Measurements from ENCODE around the gene NHS. TPM values are rescaled to one million over a fixed set of nuclear protein-coding genes. Genes with fewer than 3 reads are reported as not detected.
A peak's percentile ranks its signal among the peaks of the same experiment; 100 is the strongest.
"Not testable (repeated sequence)": the region's sequence is repeated elsewhere in the genome, so short reads cannot be mapped to it uniquely, and the experiment has no call there.

The NHS gene
- total and polyA plus RNA-seq, 5 donors = 0.61 to 1.7 (median 1.6) TPM

DNA sequence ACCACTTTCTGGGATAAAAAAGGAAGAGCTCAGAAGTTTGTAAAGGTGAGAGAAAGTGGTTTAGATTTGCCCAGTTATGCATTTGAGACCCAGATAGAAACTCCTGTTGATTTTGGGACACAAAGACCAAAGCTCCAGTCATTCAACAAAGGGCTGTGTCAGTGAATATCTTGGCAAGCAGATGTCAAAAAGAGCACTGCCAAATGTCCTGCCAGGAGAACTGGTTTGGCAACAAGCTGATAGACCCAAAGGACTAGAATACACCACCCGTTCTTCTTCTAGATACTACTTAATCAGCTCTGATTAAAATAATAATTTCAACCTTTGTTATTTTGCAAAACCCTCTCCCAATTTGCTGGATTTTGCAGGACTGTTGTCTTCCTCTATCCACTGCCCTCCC lies 121.4 kb downstream of the NHS start:
- Histone ChIP-seq H3K4me1 (ENCODE audit: control insufficient read depth, insufficient read depth, low read length) (peaks cover 6% of the 10 kb centered on the region), H3K27ac (ENCODE audit: low read length) (no peak overlapping the region), H3K9me3 (ENCODE audit: control insufficient read depth, low read length) (no peaks in the 10 kb centered on the region), H3K27me3 (ENCODE audit: control insufficient read depth, insufficient read depth) (no peaks in the 10 kb centered on the region), H3K4me3 (ENCODE audit: low read length) (no peak overlapping the region)
- DNase-seq (no peak), ATAC-seq (no peak)
- WGBS = 31% methylated on average over 1 of the region's 1 CpG
- intact Hi-C loops (cut with DNase I) = no loop called here

DNA sequence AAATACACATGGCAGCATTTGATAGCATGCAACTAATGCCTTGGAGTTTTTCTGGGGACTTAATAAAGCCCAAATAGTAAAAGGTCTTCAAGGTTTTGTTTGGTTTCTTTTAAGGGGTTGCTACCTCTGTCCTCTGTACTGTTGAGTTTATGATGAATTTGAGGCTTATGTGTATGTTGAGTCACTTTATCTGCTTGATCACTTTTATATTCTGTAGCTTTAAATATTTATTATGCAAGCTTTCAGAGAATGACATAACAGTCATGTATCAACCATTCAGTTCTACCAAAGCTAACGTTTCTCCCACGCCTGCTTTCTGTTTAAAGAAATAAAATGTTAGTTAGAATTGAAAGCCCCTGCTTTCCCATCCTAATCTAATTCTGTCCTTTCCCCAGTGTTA lies 122.2 kb downstream of the NHS start:
- ATAC-seq (no peak), DNase-seq (no peak)
- Histone ChIP-seq H3K4me1 (ENCODE audit: control insufficient read depth, insufficient read depth, low read length) (peaks cover 7% of the 10 kb centered on the region), H3K27ac (ENCODE audit: low read length) (no peak overlapping the region), H3K27me3 (ENCODE audit: control insufficient read depth, insufficient read depth) (no peaks in the 10 kb centered on the region), H3K9me3 (ENCODE audit: control insufficient read depth, low read length) (no peaks in the 10 kb centered on the region), H3K4me3 (ENCODE audit: low read length) (no peak overlapping the region)
- intact Hi-C loops (cut with DNase I) = no loop called here
- WGBS = 61% methylated on average over 2 of the region's 2 CpGs

DNA sequence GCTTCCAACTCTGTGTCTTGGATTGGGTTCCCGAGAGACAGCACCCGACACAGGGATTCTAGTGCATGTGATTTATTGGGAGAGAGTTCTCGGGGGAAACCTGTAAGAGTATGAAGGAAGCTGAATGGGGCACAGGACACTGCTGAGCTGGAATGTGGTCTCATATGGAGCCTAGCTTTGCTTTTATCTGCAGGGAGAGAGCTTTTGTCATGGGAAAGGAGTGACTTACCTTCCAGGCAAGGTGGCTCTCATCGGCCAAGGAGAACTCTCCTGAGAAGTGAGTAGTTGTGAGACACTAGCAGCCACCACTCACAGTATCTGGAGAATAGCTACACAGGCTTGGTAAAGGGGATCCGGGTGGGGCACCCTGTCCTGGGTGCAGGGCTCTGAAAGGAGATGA lies 124.5 kb downstream of the NHS start:
- no peaks in the 10 kb centered on the region for H3K27me3 ChIP-seq (ENCODE audit: control insufficient read depth, insufficient read depth)
- intact Hi-C loops (cut with DNase I) = no loop called here
- H3K4me1 ChIP-seq (ENCODE audit: control insufficient read depth, insufficient read depth, low read length) = peaks cover 8% of the 10 kb centered on the region
- ATAC-seq (no peak), DNase-seq (no peak)
- H3K27ac ChIP-seq (ENCODE audit: low read length) = no peak overlapping the region
- 98% methylated on average over 5 of the region's 5 CpGs for WGBS
- H3K4me3 ChIP-seq (ENCODE audit: low read length) = no peak overlapping the region
- H3K9me3 ChIP-seq (ENCODE audit: control insufficient read depth, low read length) = no peaks in the 10 kb centered on the region

DNA sequence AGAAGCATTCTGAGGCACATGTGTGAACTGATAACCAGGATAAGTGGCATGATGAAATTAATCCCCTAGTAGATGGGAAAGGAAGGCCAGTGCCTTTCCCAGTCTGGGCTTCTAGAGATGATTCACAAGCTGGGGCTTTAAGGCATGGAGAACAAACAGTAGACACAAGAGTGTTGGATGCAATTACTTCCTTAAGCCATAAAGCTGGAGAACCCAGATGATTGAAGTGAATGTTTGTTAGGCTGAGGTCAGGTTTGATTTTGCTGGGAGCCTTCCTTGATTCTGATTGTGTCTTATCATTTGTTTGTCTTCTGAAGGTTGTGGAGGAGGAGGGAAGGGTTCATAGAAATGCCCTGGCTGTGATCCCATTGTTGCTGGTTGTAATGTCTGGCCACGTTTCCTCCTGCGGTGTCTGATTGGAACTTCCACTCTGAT lies 125.2 kb downstream of the NHS start:
- intact Hi-C loops (cut with DNase I) = no loop called here

DNA sequence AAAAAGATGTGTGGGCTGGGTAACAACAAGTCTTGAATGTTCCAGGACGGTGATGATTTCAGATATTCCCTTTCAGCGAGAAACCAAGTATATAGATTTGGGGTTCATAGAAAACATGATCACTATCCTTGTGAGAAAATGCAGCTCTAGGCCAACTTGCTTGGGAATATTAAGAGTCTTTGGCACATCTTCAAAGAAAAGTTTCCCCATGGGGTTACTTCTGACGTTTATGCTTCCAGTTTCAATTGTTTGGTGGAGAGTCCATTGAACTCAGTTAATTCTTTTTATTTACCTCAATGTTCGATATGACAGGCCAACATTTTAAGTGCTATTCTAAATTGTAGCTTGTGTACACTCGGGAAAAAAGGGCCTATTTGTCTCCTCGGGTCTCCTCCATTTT lies 126.7 kb downstream of the NHS start:
- H3K4me3 ChIP-seq (ENCODE audit: low read length) = no peak overlapping the region
- ATAC-seq = no peak
- no peaks in the 10 kb centered on the region for H3K9me3 ChIP-seq (ENCODE audit: control insufficient read depth, low read length)
- WGBS = 57% methylated on average over 6 of the region's 6 CpGs
- H3K4me1 ChIP-seq (ENCODE audit: control insufficient read depth, insufficient read depth, low read length) = peaks cover 8% of the 10 kb centered on the region
- DNase-seq = no peak
- H3K27ac ChIP-seq (ENCODE audit: low read length) = no peak overlapping the region
- H3K27me3 ChIP-seq (ENCODE audit: control insufficient read depth, insufficient read depth) = no peaks in the 10 kb centered on the region
- intact Hi-C loops (cut with DNase I) = no loop called here

More for the DNA sequence above, 125.2 kb downstream of the NHS start:
- Histone ChIP-seq H3K4me1 (ENCODE audit: control insufficient read depth, insufficient read depth, low read length) (peaks cover 8% of the 10 kb centered on the region), H3K27me3 (ENCODE audit: control insufficient read depth, insufficient read depth) (no peaks in the 10 kb centered on the region), H3K27ac (ENCODE audit: low read length) (no peak overlapping the region), H3K9me3 (ENCODE audit: control insufficient read depth, low read length) (no peaks in the 10 kb centered on the region), H3K4me3 (ENCODE audit: low read length) (no peak overlapping the region)
- 9% methylated on average over 2 of the region's 2 CpGs for WGBS
- ATAC-seq (peak; percentile 60 to 76), DNase-seq (no peak)

DNA sequence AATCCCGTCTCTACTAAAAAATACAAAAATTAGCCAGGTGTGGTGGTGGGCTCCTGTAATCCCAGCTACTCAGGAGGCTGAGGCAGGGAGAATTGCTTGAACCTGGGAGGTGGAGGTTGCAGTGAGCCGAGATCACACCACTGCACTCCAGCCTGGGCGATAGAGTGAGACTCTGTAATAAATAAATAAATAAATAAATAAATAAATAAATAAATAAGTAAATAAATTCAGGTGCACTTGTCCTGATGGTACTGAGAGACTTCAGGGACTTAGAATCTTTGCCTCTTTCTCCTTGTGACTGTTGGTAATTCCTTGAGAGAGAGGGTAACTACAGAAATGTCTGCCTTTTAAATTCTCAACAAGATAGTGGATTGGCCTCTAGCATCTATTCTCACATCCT lies 131.4 kb downstream of the NHS start:
- intact Hi-C loops (cut with DNase I); ATAC-seq; DNase-seq; H3K27me3 ChIP-seq (ENCODE audit: control insufficient read depth, insufficient read depth); H3K4me3 ChIP-seq (ENCODE audit: low read length); H3K4me1 ChIP-seq (ENCODE audit: control insufficient read depth, insufficient read depth, low read length); H3K9me3 ChIP-seq (ENCODE audit: control insufficient read depth, low read length); H3K27ac ChIP-seq (ENCODE audit: low read length): not testable (repeated sequence)
- WGBS = 98% methylated on average over 3 of the region's 3 CpGs

DNA sequence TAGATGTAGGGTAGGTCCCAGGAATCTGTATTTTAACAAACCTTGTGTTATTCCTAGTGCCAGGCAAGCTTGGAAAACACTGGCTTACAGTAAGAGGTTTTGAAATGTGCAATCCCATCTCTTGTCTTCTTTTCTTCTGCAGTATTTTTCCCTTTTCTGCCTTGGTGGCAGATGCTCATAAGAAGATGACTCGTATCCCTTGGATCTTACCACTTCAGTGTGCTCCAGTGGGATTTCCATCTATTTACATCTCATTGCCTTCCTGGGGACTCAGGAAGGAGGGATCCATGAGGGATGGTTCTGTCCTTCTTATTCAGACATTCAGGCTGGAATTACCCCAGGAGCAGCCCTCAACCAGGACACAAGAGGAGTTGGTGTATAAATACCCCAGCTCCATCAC lies 136.6 kb downstream of the NHS start:
- intact Hi-C loops (cut with DNase I) = no loop called here
- no peaks in the 10 kb centered on the region for H3K9me3 ChIP-seq (ENCODE audit: control insufficient read depth, low read length)
- H3K27me3 ChIP-seq (ENCODE audit: control insufficient read depth, insufficient read depth) = no peaks in the 10 kb centered on the region
- ATAC-seq (no peak), DNase-seq (no peak)
- no peaks in the 10 kb centered on the region for H3K4me1 ChIP-seq (ENCODE audit: control insufficient read depth, insufficient read depth, low read length)
- WGBS = 94% methylated on average over 1 of the region's 1 CpG
- H3K4me3 ChIP-seq (ENCODE audit: low read length) = no peak overlapping the region
- no peak overlapping the region for H3K27ac ChIP-seq (ENCODE audit: low read length)

DNA sequence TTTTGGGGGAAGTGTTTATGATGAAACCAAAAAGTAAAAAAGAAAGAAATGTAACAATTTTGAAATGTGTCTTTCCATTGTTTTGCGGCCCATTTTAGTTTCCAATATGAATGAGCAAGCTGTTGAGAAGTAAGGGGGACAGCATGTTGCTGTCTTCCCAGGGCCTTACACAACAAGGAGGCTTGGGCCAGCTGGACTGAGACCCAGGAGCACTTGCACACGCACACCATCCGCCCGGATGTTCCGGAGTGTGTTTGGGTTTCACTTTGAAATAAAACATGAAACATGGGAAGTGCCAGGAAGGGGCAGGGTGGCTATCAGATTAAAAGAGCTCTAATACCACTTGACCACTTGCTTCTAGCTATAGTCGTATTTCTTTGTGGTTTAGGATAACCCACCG lies 144.4 kb downstream of the NHS start:
- ATAC-seq = peak; percentile 91 to 95
- H3K4me3 ChIP-seq (ENCODE audit: low read length) = no peak overlapping the region

DNA sequence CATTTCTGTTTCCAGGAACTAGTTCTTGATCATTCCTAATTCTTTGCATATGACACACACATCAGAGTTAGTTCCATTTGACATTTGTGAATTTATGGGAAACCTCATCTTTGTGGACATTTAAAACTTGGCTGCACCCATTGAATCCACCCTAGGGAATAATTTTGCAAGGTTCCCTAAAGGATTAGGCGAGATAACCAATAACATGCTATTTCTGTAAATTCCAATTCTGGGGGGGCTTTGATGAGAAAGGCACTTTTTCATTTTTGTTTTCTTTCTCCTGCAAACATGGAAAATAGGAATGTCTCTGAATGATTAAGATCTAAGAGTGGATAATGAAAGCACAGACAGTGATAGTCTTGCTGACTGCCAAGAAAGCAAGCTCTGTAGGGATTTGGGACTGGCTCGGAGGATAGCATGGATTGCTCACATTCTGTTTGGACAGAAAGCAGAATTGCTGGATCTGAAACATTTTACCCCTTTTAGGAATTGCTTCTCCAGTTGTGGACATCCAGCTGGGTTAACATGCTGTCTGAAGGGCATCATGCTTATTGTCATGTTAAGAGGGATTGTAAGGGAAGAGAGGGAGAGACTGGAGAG lies 145.1 kb downstream of the NHS start:
- H3K9me3 ChIP-seq (ENCODE audit: control insufficient read depth, low read length) = no peaks in the 10 kb centered on the region
- H3K27me3 ChIP-seq (ENCODE audit: control insufficient read depth, insufficient read depth) = no peaks in the 10 kb centered on the region
- 47% methylated on average over 2 of the region's 2 CpGs for WGBS
- H3K4me3 ChIP-seq (ENCODE audit: low read length) = no peak overlapping the region
- intact Hi-C loops (cut with DNase I) = loop anchor here in 1 of 4 donors (10.0 kb wide), 1 partner anchor 145 kb away; the partner anchor contains the start of gene NHS
- H3K27ac ChIP-seq (ENCODE audit: low read length) = no peak overlapping the region
- ATAC-seq (no peak), DNase-seq (no peak)
- H3K4me1 ChIP-seq (ENCODE audit: control insufficient read depth, insufficient read depth, low read length) = peaks cover 1% of the 10 kb centered on the region

More for the DNA sequence above, 144.4 kb downstream of the NHS start:
- H3K4me1 ChIP-seq (ENCODE audit: control insufficient read depth, insufficient read depth, low read length) = peaks cover 1% of the 10 kb centered on the region
- WGBS = 39% methylated on average over 7 of the region's 7 CpGs
- H3K27ac ChIP-seq (ENCODE audit: low read length) = no peak overlapping the region
- H3K27me3 ChIP-seq (ENCODE audit: control insufficient read depth, insufficient read depth) = no peaks in the 10 kb centered on the region
- peak; percentile 69 to 88 (median 80) for DNase-seq
- no peaks in the 10 kb centered on the region for H3K9me3 ChIP-seq (ENCODE audit: control insufficient read depth, low read length)
- intact Hi-C loops (cut with DNase I) = no loop called here

DNA sequence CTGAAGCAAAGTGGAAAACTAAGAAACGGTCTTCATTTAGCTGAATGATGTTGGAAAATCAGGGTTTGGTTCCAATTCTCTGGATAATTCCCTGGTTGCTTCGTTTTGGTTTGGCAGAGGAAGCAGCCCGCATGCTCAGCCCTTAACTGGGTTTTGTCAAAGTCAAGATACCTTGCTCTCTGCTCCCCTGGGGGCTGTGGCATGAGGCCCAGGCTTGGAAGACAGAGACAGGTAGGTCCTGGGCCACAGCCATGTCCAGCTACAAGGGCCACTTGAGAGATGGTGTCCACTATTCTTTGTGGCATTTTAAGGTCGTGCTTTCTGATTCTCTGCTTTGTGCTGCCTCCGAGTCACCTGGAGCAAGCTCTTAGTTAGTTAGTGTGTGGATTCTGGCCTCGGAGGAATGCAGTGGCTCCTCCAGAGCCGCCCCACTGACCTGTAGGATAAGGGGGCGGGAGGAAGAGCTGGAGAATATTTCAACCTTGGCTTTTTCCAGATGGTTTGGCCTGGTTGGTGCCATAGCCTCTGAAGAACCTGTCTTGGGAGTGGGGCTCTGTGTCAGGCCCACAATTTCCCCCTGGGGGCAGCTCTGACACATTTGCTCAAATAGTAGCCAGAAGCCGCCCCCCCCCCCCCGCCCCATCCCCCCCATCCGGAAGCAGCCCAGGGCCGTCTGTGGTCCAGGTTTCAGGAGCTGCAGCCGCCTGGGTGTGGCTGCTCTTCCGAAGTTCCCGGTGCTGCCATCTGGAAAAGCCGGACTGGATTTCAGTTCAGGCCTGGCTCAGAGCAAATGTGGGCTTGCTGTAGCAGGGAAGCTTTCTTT lies 147.1 kb downstream of the NHS start:
- intact Hi-C loops (cut with DNase I) = loop anchor here in 1 of 4 donors (10.0 kb wide), 1 partner anchor 147 kb away; the partner anchor contains the start of gene NHS
- 44% methylated on average over 15 of the region's 16 CpGs for WGBS
- no peak overlapping the region for H3K4me3 ChIP-seq (ENCODE audit: low read length)
- H3K4me1 ChIP-seq (ENCODE audit: control insufficient read depth, insufficient read depth, low read length) = peaks cover 3% of the 10 kb centered on the region
- peak in 1 of 2 donors; percentile 57 for ATAC-seq
- H3K9me3 ChIP-seq (ENCODE audit: control insufficient read depth, low read length) = no peaks in the 10 kb centered on the region
- H3K27me3 ChIP-seq (ENCODE audit: control insufficient read depth, insufficient read depth) = no peaks in the 10 kb centered on the region
- H3K27ac ChIP-seq (ENCODE audit: low read length) = no peak overlapping the region
- peak in 2 of 3 donors; percentile 25 to 42 for DNase-seq

DNA sequence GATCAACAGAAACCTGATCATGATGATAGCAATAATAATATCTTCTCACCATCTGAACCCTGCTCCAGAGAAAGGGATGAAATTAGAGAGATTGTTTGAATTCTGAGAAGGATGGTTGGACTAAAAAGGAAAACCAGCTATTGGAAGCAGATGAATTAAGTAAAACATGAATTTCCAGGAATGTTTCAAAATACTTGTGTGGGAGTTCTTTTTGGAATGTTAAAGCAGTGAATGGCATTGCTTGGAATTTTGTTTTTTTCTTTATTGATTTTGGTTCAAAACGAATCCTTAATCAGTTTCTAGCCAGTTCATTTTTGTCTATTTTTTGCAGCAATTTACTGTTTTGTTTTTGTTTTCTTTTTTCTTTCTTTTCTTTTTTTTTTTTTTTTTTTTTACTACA lies 150.3 kb downstream of the NHS start:
- no peak overlapping the region for H3K4me3 ChIP-seq (ENCODE audit: low read length)
- DNase-seq = no peak
- H3K4me1 ChIP-seq (ENCODE audit: control insufficient read depth, insufficient read depth, low read length) = peaks cover 6% of the 10 kb centered on the region
- intact Hi-C loops (cut with DNase I) = loop anchor here in 1 of 4 donors (10.0 kb wide), 1 partner anchor 150 kb away; the partner anchor contains the start of gene NHS
- H3K27ac ChIP-seq (ENCODE audit: low read length) = no peak overlapping the region
- no peaks in the 10 kb centered on the region for H3K9me3 ChIP-seq (ENCODE audit: control insufficient read depth, low read length)
- ATAC-seq = no peak
- H3K27me3 ChIP-seq (ENCODE audit: control insufficient read depth, insufficient read depth) = no peaks in the 10 kb centered on the region
- WGBS = 55% methylated on average over 1 of the region's 1 CpG
